Panc1 (cell line): ENCODE results near the gene ANKK1. TPM values are rescaled to one million over a fixed set of nuclear protein-coding genes. Genes with fewer than 3 reads are reported as not detected.

Experiments used
- ATAC-seq: fragments of 200-7000 bp; cut with Tn5 transposase; 2 replicates; pipeline ENCODE4 v1.9.1; 2020; ENCODE audit warnings: mild to moderate bottlenecking, moderate library complexity
- BruUV-seq: library from RNA; stranded (reverse); fragments of 400-500 nt; replicated peaks from 2 replicates; lab custom pipeline; 2021; lab: Mats Ljungman, UMichigan
- CTCF ChIA-PET: fragments of 300-600 bp; sonication (Branson Sonifier 250); formaldehyde crosslinking; loops from one replicate; lab custom pipeline; 2022; ENCODE audit warnings: antibody characterized with exemption; lab: Charles Lee
- POLR2A ChIA-PET: fragments of 300-600 bp; sonication (Branson Sonifier 250); formaldehyde crosslinking; loops from one replicate; lab custom pipeline; 2022; ENCODE audit warnings: antibody characterized with exemption; lab: Charles Lee
- DNase-seq: peaks from one replicate; pipeline ENCODE4 v3.0.0-alpha.2; 2010; ENCODE audit warnings: low read depth, low spot score
- H3K27ac ChIP-seq: 2 replicates; pipeline ENCODE4 v1.5.1; 2011; ENCODE audit warnings: mild to moderate bottlenecking, low read length, inconsistent platforms
- H3K27me3 ChIP-seq: fragments of 200-500 bp; sonication (Bioruptor generic); 2 replicates; pipeline ENCODE4 v1.6.0; 2014; ENCODE audit warnings: low read length, inconsistent platforms; ENCODE audit not compliant: control insufficient read depth, insufficient read depth
- H3K36me3 ChIP-seq: fragments of 200-500 bp; sonication (Bioruptor generic); 2 replicates; pipeline ENCODE4 v1.5.1; 2014; ENCODE audit warnings: inconsistent platforms, mild to moderate bottlenecking, low read length, moderate library complexity; ENCODE audit not compliant: control insufficient read depth, insufficient read depth
- H3K4me1 ChIP-seq: 2 replicates; pipeline ENCODE4 v1.5.1; 2011; ENCODE audit warnings: inconsistent platforms, mild to moderate bottlenecking, low read length, moderate library complexity; ENCODE audit not compliant: control insufficient read depth, insufficient read depth
- H3K4me3 ChIP-seq, 2 experiments: 2 replicates each; pipeline ENCODE4 v1.5.1; 2011 to 2012; ENCODE audit warnings: low read depth in 2 of 2, low read length in 2 of 2, mild to moderate bottlenecking in 2 of 2, inconsistent platforms in 1 of 2, moderate library complexity in 1 of 2
- H3K9me3 ChIP-seq: fragments of 200-500 bp; sonication (Bioruptor generic); 2 replicates; pipeline ENCODE4 v1.5.1; 2014; ENCODE audit warnings: low read depth, mild to moderate bottlenecking, inconsistent platforms, low read length, moderate library complexity; ENCODE audit not compliant: control insufficient read depth, insufficient read depth
- CTCF ChIP-seq: fragments of 450-650 bp; IDR thresholded peaks from 2 replicates; pipeline ENCODE4 v1.5.1; 2017; ENCODE audit warnings: mild to moderate bottlenecking
- POLR2AphosphoS5 ChIP-seq: IDR thresholded peaks from 2 replicates; pipeline ENCODE4 v1.6.1; 2012; ENCODE audit warnings: mild to moderate bottlenecking, low read depth, low read length, moderate library complexity
- REST ChIP-seq, 2 experiments: IDR thresholded peaks; 2 replicates each; pipeline ENCODE4 v1.6.1; 2011 to 2012; ENCODE audit warnings: low read depth in 2 of 2, control low read depth in 1 of 2, low read length in 1 of 2, mild to moderate bottlenecking in 1 of 2, moderate library complexity in 1 of 2; ENCODE audit not compliant: insufficient read depth in 1 of 2
- SIN3A ChIP-seq: IDR thresholded peaks from 2 replicates; pipeline ENCODE4 v1.6.1; 2012; ENCODE audit warnings: low read depth, mild to moderate bottlenecking, low read length, moderate library complexity, borderline replicate concordance; ENCODE audit not compliant: insufficient read depth
- TCF7L2 ChIP-seq: IDR thresholded peaks from 2 replicates; pipeline ENCODE4 v1.6.1; 2011; ENCODE audit warnings: mild to moderate bottlenecking, low read depth, low read length, inconsistent platforms
- in situ Hi-C: cut with HindIII; loops from 2 replicates; pipeline ENCODE4 v1.10.0; 2016; ENCODE audit warnings: low sequenced_read_pairs, low pct_unique_long_range_greater_than_20kb
- intact Hi-C: fragments of 100-400 bp; cut with micrococcal nuclease; formaldehyde crosslinking; loops from one replicate; pipeline ENCODE4 v1.10.0; 2022; ENCODE audit not compliant: unreplicated experiment
- total RNA-seq: library from RNA; stranded (reverse); gene quantifications from one replicate; pipeline ENCODE4 v1.2.1, GENCODE V29; 2021; ENCODE audit not compliant: unreplicated experiment

The ANKK1 gene
- total RNA-seq, 1 experiment from 2014 or later, result 0.08 TPM

DNA sequence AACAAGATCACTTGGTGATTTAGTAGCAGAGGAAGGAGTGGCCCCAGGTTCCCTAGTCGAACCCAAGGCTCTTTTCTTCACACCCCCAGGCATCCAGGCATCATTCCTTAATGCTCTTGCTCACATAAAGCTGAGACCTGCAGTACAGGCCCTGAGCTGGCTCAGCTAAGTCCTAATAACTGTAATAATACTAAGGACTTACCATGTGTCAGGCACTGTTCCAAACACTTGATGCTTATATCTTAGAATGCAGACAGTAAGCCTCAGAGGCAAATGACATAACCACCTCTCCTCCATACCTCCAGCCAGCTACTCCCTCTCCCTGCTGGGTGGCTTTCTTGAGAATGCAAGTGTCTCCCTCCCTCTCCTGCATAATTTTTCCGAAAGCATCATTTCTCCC, 33.2 kb downstream of the ANKK1 start:
- in situ Hi-C loops, result no loop called here
- Histone ChIP-seq H3K9me3 (no peaks in the 10 kb centered on the region), H3K4me3 (no peak overlapping the region), H3K27me3 (peaks cover 2% of the 10 kb centered on the region; the same call in 1 of the 2 replicates), H3K4me1 (no peaks in the 10 kb centered on the region), H3K36me3 (no peaks in the 10 kb centered on the region), H3K27ac (no peak overlapping the region)
- DNase-seq (no peak), ATAC-seq (no peak)
- intact Hi-C loops, result no loop called here
- TF ChIP-seq REST (IDR thresholded peaks at IDR 0.05; ENCODE audit: insufficient read depth in 1 of 2, low read depth in 2 of 2, low read length in 1 of 2) (no peak), SIN3A (no peak), TCF7L2 (no peak), CTCF (no peak), POLR2AphosphoS5 (no peak)
- BruUV-seq, result no TSS peak
- CTCF ChIA-PET, result no interaction called here
- POLR2A ChIA-PET, result no interaction called here

DNA sequence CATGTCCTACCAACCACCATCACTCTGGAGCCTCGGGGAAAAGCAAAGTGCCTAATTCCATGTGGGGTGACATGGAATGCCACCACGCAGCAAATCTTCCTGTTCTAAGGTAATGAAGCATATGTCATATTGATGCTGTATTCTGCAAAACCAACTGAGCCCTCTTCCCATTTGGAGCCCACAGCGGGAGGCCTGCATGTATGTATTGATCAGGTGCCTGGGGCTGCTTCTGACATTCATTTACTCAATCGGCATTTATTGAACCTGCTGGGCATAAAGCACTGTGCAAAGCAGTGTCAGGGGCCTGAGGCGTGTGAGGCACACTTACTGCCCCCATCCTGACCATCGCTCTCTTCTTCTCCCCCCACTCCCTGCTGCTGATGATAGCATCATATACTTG, 39.1 kb downstream of the ANKK1 start:
- ChIA-PET POLR2A (no interaction called here), CTCF (no interaction called here)
- Histone ChIP-seq H3K27me3 (peaks cover 2% of the 10 kb centered on the region; the same call in 1 of the 2 replicates), H3K4me1 (no peaks in the 10 kb centered on the region), H3K27ac (no peak overlapping the region), H3K36me3 (no peaks in the 10 kb centered on the region), H3K4me3 (no peak overlapping the region), H3K9me3 (no peaks in the 10 kb centered on the region)
- BruUV-seq, result no TSS peak
- DNase-seq, result no peak
- in situ Hi-C loops, result no loop called here
- intact Hi-C loops, result no loop called here
- TF ChIP-seq POLR2AphosphoS5 (no peak), CTCF (no peak), SIN3A (no peak), TCF7L2 (no peak), REST (IDR thresholded peaks at IDR 0.05; ENCODE audit: insufficient read depth in 1 of 2, low read depth in 2 of 2, low read length in 1 of 2) (no peak)
- ATAC-seq, result no peak
